HEK293 (cell line): ENCODE measurements around the gene DSCAM.

ENCODE experiments used
- ELK4 ChIP-seq: IDR thresholded peaks from 2 replicates; pipeline ENCODE4 v1.6.1; 2011; ENCODE audit warnings: mild to moderate bottlenecking, low read depth, low read length, borderline replicate concordance
- ZNF10 ChIP-seq: fragments of 450-650 bp; formaldehyde crosslinking; IDR thresholded peaks from 2 replicates; pipeline ENCODE4 v1.5.1; 2017; ENCODE audit warnings: missing biosample characterization, missing genetic modification characterization
- ZNF112 ChIP-seq: fragments of 450-650 bp; formaldehyde crosslinking; IDR thresholded peaks from 2 replicates; pipeline ENCODE4 v1.5.0; 2017; ENCODE audit warnings: missing biosample characterization, missing genetic modification characterization
- ZNF416 ChIP-seq: fragments of 450-650 bp; formaldehyde crosslinking; IDR thresholded peaks from 2 replicates; pipeline ENCODE4 v1.5.1; 2016; ENCODE audit warnings: missing biosample characterization, missing genetic modification characterization
- ZNF830 ChIP-seq: fragments of 450-650 bp; IDR thresholded peaks from 2 replicates; pipeline ENCODE4 v1.5.0; 2018; ENCODE audit warnings: missing biosample characterization, missing genetic modification characterization, low read depth, mild to moderate bottlenecking, moderate library complexity
- TF ChIP-seq, protein P1 (sequence below): fragments of 450-650 bp; formaldehyde crosslinking; IDR thresholded peaks from 2 replicates; pipeline ENCODE4 v1.5.1; 2016; ENCODE audit warnings: missing biosample characterization, missing genetic modification characterization
- TF ChIP-seq, protein P2 (sequence below): fragments of 450-650 bp; formaldehyde crosslinking; IDR thresholded peaks from 2 replicates; pipeline ENCODE4 v1.5.1; 2016; ENCODE audit warnings: missing biosample characterization, missing genetic modification characterization

DNA sequence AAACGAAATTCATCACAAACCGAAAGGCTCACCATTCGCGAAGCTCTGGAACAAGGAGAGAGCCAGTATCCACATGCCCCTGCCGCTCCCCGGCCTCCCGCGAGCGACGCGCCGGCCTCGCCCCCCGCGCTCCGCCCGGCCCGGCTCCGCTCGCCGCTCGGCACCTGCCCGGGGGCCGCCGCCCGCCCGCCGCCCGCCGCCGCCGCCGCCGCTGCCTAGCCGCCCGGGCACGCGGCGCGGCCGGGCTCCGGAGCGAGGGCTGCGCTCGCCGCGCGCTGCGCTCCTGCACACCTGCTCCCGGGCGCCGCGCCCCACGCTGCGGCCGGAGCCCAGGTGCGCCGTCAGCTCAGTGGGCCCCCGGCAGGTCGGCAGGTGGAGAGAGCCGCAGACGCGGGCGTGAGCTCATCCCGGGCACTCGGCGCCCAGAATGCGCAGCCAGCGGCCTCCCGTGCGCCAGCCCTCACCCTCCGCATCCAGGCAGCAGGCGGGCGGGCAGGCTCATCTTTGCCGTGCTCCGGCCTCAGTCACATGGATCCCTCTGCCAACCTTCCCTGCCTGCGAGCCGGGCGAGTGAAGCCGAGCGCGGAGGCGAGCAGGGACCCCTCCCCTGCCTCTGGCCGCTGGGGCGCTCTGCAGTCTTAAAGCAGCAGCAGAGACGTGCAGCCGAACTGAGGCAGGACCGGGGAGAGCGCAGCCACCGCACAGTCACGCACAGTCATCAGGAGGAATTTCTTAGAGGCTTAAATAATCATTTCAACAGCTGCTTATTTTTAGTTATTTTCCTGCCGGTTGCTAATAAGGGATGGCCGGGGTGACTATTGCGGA lies at the start of gene DSCAM:
- TF ChIP-seq ZNF830 (tag by site-specific recombination): no peak
- TF ChIP-seq, protein P1, sequence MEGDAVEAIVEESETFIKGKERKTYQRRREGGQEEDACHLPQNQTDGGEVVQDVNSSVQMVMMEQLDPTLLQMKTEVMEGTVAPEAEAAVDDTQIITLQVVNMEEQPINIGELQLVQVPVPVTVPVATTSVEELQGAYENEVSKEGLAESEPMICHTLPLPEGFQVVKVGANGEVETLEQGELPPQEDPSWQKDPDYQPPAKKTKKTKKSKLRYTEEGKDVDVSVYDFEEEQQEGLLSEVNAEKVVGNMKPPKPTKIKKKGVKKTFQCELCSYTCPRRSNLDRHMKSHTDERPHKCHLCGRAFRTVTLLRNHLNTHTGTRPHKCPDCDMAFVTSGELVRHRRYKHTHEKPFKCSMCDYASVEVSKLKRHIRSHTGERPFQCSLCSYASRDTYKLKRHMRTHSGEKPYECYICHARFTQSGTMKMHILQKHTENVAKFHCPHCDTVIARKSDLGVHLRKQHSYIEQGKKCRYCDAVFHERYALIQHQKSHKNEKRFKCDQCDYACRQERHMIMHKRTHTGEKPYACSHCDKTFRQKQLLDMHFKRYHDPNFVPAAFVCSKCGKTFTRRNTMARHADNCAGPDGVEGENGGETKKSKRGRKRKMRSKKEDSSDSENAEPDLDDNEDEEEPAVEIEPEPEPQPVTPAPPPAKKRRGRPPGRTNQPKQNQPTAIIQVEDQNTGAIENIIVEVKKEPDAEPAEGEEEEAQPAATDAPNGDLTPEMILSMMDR (tag by site-specific recombination): no peak
- TF ChIP-seq ZNF416: no peak
- no peak for TF ChIP-seq ELK4
- TF ChIP-seq, protein P2, sequence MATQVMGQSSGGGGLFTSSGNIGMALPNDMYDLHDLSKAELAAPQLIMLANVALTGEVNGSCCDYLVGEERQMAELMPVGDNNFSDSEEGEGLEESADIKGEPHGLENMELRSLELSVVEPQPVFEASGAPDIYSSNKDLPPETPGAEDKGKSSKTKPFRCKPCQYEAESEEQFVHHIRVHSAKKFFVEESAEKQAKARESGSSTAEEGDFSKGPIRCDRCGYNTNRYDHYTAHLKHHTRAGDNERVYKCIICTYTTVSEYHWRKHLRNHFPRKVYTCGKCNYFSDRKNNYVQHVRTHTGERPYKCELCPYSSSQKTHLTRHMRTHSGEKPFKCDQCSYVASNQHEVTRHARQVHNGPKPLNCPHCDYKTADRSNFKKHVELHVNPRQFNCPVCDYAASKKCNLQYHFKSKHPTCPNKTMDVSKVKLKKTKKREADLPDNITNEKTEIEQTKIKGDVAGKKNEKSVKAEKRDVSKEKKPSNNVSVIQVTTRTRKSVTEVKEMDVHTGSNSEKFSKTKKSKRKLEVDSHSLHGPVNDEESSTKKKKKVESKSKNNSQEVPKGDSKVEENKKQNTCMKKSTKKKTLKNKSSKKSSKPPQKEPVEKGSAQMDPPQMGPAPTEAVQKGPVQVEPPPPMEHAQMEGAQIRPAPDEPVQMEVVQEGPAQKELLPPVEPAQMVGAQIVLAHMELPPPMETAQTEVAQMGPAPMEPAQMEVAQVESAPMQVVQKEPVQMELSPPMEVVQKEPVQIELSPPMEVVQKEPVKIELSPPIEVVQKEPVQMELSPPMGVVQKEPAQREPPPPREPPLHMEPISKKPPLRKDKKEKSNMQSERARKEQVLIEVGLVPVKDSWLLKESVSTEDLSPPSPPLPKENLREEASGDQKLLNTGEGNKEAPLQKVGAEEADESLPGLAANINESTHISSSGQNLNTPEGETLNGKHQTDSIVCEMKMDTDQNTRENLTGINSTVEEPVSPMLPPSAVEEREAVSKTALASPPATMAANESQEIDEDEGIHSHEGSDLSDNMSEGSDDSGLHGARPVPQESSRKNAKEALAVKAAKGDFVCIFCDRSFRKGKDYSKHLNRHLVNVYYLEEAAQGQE: no peak
- no peak for TF ChIP-seq ZNF10 (tag by site-specific recombination)
- no peak for TF ChIP-seq ZNF112 (tag by site-specific recombination)
